Activated CD4-positive, alpha-beta T cell treated with anti-CD3 and anti-CD28 coated beads, Interleukin-2, amount 50 U/mL, for 24 hours (primary cell): ENCODE results near the gene WBP1L.

Experiments used
- DNase-seq, 2 donors: peaks; one replicate each; pipeline ENCODE4 v3.0.0-alpha.2; 2020; ENCODE audit warnings: low read depth in 1 of 2, low spot score in 1 of 2

WBP1L gene

DNA sequence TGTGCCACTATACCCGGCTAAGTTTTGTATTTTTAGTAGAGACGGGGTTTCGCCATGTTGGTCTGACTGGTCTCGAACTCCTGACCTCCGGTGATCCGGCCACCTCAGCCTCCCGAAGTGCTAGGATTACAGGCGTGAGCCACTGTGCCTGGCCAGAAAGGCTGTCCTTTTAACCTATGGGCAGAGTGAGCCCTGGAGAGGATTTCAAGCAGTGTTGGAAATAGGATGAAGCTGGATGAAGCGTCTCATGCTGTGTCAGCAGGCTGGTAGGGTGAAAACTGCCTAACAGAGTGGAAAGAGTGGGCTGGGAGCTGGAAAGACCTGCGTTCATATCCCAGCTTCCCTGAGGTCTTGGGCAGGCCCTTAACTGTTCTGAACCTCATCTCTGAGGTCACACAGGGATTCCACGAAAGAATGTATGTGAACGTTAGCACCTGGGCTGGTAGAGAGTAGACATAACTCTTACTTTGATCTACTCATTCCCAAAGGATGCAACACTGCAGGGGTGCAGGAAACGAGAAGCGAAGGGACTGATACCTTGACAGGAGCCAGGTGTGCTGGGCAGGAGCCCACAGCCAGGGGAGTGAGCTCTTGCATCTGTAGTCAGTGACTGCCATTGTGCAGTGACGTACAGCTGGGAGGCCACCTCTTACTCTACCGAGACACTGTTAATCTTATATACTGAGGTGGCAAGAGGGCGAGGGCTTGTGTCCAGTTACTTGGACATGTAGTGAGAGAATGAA lies 34.1 kb downstream of the WBP1L start:
- no peak for DNase-seq

DNA sequence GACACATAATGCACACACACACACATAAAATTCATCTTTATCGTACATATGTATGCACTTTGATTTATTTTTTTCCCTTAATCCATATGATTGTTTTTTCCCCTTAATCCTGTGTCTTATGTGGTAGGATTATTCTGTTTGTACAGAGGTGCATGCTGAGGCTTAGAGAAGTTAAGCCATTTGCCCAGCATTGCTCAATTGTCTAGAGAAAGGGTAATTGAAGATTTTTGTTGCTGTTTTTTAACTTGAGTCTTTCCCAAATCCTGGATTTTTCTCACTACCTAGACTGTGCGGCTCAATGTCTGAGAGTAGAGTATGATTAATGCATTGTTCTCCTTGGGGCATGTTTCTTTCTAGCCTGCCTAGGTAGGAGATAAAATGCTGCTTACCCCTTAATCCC lies 35.0 kb downstream of the WBP1L start:
- DNase-seq: no peak

- DNase-seq: no peak
Measured at GRCh38 chr10:102779680-102780526, 36.2 kb downstream of the WBP1L start.

DNA sequence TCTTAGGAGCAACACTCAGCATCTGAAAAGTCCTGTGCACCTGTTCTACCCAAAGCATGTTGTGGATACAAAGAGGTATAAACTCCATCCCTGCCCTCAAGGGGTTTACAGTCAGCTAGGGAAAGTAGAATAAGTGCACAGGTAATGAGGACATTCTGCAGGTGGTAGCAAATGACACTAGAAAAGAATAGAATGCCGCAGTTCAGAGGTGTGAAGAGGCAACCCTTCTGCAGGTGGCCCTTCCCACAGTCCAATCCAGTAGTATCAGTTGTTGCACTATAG lies 36.7 kb downstream of the WBP1L start:
- no peak for DNase-seq

GRCh38 chr10:102781090-102781920 lies 37.6 kb downstream of the WBP1L start:
- DNase-seq: no peak

- DNase-seq: no peak
Measured at GRCh38 chr10:102781921-102782557, 38.3 kb downstream of the WBP1L start.

GRCh38 chr10:102782673-102783551 lies 39.2 kb downstream of the WBP1L start:
- no peak for DNase-seq

DNA sequence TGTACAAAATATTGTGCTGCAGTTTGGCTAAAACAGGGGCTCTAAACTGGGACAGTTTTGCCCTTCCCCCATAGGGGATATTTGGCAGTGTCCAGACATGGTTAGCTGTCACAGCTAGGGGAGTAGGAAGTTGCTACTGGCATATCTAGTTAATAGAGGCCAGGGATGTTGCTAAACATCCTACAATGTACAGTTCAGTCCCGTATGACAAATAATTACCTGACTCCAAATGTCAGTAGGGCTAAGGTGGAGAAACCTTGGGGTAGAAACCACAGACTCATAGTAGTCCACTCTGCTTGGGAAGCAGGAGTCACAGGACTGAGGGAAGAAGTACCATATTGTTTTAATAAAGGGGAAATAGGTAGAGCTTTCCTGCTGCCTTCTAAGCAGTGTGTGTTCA lies 39.8 kb downstream of the WBP1L start:
- no peak for DNase-seq

- DNase-seq: no peak
Measured at GRCh38 chr10:102785818-102786217, 42.1 kb downstream of the WBP1L start.

GRCh38 chr10:102791754-102792395 lies 48.1 kb downstream of the WBP1L start:
- no peak for DNase-seq

- no peak for DNase-seq
Measured at GRCh38 chr10:102795453-102796406, 52.0 kb downstream of the WBP1L start.

DNA sequence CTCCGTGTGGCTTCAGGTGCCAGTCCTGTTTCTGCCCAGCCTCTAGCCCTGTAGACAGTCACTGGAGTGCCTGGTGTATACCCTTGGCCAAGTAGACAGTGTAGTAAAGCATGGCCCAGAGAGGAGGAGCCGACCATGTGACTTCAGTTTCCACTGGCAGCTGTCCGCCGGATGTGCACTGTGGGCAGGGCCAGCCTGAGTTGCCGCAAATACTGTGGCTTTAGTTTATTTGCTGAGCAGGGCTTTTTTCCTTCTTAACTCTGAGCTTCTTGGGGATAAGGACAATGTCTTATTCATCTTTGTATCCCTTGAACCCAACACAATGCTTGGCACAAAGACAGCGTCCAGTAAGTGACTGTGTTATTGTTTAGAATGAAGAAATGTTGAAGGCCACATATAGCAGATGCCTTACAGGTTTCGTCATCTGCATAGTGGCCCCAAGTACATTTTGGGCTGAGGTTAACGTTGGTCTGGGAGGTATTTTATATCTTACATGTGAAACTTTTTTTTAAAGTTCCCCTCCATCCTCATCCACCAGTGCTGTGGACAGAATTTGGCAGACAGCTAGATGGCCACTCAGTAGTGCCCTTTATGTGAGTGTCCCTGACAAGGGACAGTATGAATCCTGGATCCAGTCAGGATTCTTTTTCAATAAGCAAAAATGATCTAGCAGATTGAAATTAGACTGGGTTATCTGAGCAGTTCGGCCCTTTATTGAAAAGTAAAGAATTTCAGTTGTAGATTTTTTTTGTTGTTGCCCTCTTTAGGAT lies 52.8 kb downstream of the WBP1L start:
- peak in 1 of 2 donors; percentile 26 for DNase-seq

DNA sequence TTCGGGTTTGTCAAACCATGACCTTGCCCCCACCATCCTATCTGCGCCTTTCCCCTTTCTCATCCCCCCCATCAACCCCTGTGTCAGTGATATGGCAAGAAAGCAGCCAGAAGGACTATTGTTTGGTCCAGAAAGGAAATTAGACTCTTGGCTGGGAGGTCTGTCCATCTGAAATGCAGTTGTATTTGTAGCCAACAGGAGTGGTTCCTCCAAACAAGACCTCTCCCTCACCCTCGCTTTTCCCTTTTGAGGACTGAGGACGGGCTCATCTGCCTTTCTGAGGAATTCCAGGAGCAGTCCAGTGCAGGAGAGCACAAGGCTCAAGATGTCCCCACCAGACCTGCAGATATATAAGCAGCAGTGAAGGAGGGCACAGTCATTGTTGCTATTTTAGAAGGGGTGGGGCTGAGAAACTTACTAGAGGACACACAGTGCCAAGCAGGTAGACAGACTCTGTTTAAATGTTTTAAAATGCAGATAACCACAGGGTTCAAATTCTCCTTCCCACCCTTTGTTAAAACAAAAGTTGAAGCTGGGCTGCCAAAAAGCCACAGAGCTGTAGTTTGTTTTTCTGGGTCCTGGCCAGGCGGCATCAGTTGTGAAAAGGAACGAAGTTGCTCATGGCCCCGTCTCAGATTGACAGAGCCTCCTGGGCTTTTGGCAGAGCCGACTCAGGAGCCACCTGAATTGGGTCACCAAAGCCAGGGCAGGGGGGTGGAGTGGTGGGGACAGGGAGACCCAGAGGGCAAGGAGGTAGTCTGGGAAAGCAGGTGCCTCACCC lies 56.1 kb downstream of the WBP1L start:
- DNase-seq: no peak

GRCh38 chr10:102800611-102801335 lies 57.0 kb downstream of the WBP1L start:
- no peak for DNase-seq

DNA sequence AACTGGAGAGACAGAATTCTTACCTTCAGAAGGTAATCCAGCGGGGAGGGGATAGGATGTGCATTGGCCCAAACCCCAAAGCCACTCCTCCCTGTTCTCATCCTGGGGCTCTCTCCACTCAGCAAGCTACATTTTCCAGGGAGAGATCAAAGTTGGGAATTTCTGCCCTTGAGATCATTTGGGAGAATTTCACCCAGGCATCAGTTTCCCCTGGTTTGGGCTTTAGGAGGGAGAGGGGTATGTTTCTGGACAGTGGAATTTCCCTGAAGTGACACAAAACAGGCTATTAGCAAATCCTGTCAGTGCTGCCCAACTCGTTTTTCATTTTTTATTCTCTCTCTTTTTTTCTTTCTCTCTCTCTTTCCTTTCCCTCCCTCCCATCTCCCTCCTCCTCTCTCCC lies 57.7 kb downstream of the WBP1L start:
- no peak for DNase-seq

DNA sequence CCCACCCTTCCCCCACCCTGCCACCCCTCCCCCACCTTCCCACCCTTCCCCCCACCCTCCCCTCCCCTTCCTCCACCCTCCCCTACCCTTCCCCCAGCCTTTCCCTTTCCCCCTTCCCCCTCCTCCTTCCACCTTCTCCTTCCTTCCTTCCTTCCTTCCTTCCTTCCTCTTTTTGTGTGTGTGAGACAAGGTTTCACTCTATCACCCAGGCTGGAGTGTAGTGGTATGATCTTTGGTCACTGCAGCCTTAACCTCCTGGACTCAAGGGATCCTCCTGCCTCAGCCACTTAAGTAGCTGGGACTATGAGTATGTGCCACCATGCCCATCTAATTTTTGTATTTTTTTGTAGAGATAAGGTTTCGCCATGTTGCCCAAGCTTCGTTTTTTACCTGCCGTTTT lies 58.2 kb downstream of the WBP1L start:
- no peak for DNase-seq
